ENCODE results near the gene DGKZ. TPM values are rescaled to one million over a fixed set of nuclear protein-coding genes. Genes with fewer than 3 reads are reported as not detected.

The DGKZ gene
- total RNA-seq, 2 experiments from 2014 or later: 159 to 166 TPM

GRCh38 chr11:46330563-46331281 is 16.5 kb upstream of the DGKZ start:
- Mint-ChIP-seq H3K27ac (peak overlapping the region; percentile 89), H3K4me3 (peak overlapping the region; percentile 94), H3K9me3 (no peaks in the 10 kb centered on the region), H3K4me1 (ENCODE audit: low read depth) (peaks cover 66% of the 10 kb centered on the region), H3K36me3 (ENCODE audit: low read depth) (peaks cover 8% of the 10 kb centered on the region), H3K27me3 (no peaks in the 10 kb centered on the region)
- Histone ChIP-seq H3K36me3 (ENCODE audit: insufficient read depth, low read length) (no peaks in the 10 kb centered on the region), H3K27ac (ENCODE audit: low read depth in 1 of 2, low read length in 2 of 2) (peak overlapping the region; percentile 60 to 73), H3K4me3 (ENCODE audit: low read length) (peak overlapping the region; percentile 71), H3K9me3 (ENCODE audit: control insufficient read depth in 1 of 2, insufficient read depth in 1 of 2, low read length in 2 of 2) (no peaks in the 10 kb centered on the region), H3K4me1 (ENCODE audit: insufficient read depth, low read length) (peaks cover 62% of the 10 kb centered on the region), H3K27me3 (ENCODE audit: control insufficient read depth in 1 of 2, insufficient read depth in 2 of 2, low read length in 2 of 2) (peaks cover 0 to 5% of the 10 kb centered on the region in 2 experiments)
- POLR2A ChIA-PET: interaction anchor here (0.7 to 8.6 kb wide), 10 partner anchors 9 to 160 kb away, joined by 3 to 266 read pairs (median 6); partner anchors contain the start of gene DGKZ
- DNase-seq (no peak), ATAC-seq (ENCODE audit: poor library complexity) (no peak)
- TF ChIP-seq CTCF (IDR thresholded peaks at IDR 0.05): no peak
- intact Hi-C loops (cut with DNase I, micrococcal nuclease): loop anchor here in 1 of 2 experiments (1.0 to 5.0 kb wide), 3 partner anchors 16 to 33 kb away; no protein-coding TSS in a partner anchor
- CTCF ChIA-PET: interaction anchor here (0.9 to 3.3 kb wide), 9 partner anchors 12 to 91 kb away, joined by 3 to 24 read pairs (median 9); partner anchors contain the start of gene DGKZ

- H3K4me1 ChIP-seq (ENCODE audit: insufficient read depth, low read length): peaks cover 69% of the 10 kb centered on the region
- peaks cover 0 to 5% of the 10 kb centered on the region in 2 experiments for H3K27me3 ChIP-seq (ENCODE audit: control insufficient read depth in 1 of 2, insufficient read depth in 2 of 2, low read length in 2 of 2)
- ChIA-PET CTCF (interaction anchor here (1.1 to 3.3 kb wide), 8 partner anchors 11 to 92 kb away, joined by 3 to 24 read pairs (median 8); partner anchors contain the start of gene DGKZ), POLR2A (interaction anchor here (0.8 to 8.6 kb wide), 11 partner anchors 8 to 159 kb away, joined by 3 to 266 read pairs (median 5); partner anchors contain the start of gene DGKZ)
- Mint-ChIP-seq H3K9me3 (no peaks in the 10 kb centered on the region), H3K27me3 (no peaks in the 10 kb centered on the region), H3K4me1 (ENCODE audit: low read depth) (peaks cover 73% of the 10 kb centered on the region), H3K4me3 (peak overlapping the region; percentile 94), H3K36me3 (ENCODE audit: low read depth) (peaks cover 8% of the 10 kb centered on the region), H3K27ac (peak overlapping the region; percentile 89)
- peak overlapping the region; percentile 60 to 73 for H3K27ac ChIP-seq (ENCODE audit: low read depth in 1 of 2, low read length in 2 of 2)
- intact Hi-C loops (cut with DNase I, micrococcal nuclease): loop anchor here in 1 of 2 experiments (1.0 to 5.0 kb wide), 3 partner anchors 15 to 34 kb away; no protein-coding TSS in a partner anchor
- ATAC-seq (ENCODE audit: poor library complexity): peak; percentile 79
- peak overlapping the region; percentile 71 for H3K4me3 ChIP-seq (ENCODE audit: low read length)
- peak in 13 of 14 experiments; percentile 30 to 80 (median 51) for DNase-seq
- no peak for TF ChIP-seq CTCF (IDR thresholded peaks at IDR 0.05)
- no peaks in the 10 kb centered on the region for H3K36me3 ChIP-seq (ENCODE audit: insufficient read depth, low read length)
- H3K9me3 ChIP-seq (ENCODE audit: control insufficient read depth in 1 of 2, insufficient read depth in 1 of 2, low read length in 2 of 2): no peaks in the 10 kb centered on the region
Measured at GRCh38 chr11:46331282-46331984, 15.8 kb upstream of the DGKZ start.

GRCh38 chr11:46332093-46332567 is 15.1 kb upstream of the DGKZ start:
- peak overlapping the region; percentile 60 to 73 for H3K27ac ChIP-seq (ENCODE audit: low read depth in 1 of 2, low read length in 2 of 2)
- peak overlapping the region; percentile 94 for H3K4me3 Mint-ChIP-seq
- intact Hi-C loops (cut with DNase I, micrococcal nuclease): loop anchor here (2.0 to 5.0 kb wide), 2 partner anchors 15 to 35 kb away; partner anchors contain the start of gene DGKZ (in 1 of the 2)
- no peaks in the 10 kb centered on the region for H3K9me3 Mint-ChIP-seq
- peak overlapping the region; percentile 89 for H3K27ac Mint-ChIP-seq
- no peaks in the 10 kb centered on the region for H3K36me3 ChIP-seq (ENCODE audit: insufficient read depth, low read length)
- H3K9me3 ChIP-seq (ENCODE audit: control insufficient read depth in 1 of 2, insufficient read depth in 1 of 2, low read length in 2 of 2): no peaks in the 10 kb centered on the region
- DNase-seq (no peak), ATAC-seq (ENCODE audit: poor library complexity) (no peak)
- CTCF ChIA-PET: interaction anchor here (1.1 to 3.3 kb wide), 7 partner anchors 9 to 20 kb away, joined by 3 to 24 read pairs (median 6); partner anchors contain the start of gene DGKZ
- H3K27me3 Mint-ChIP-seq: no peaks in the 10 kb centered on the region
- H3K4me1 Mint-ChIP-seq (ENCODE audit: low read depth): peaks cover 75% of the 10 kb centered on the region
- peaks cover 76% of the 10 kb centered on the region for H3K4me1 ChIP-seq (ENCODE audit: insufficient read depth, low read length)
- H3K4me3 ChIP-seq (ENCODE audit: low read length): peak overlapping the region; percentile 71
- peaks cover 13% of the 10 kb centered on the region for H3K36me3 Mint-ChIP-seq (ENCODE audit: low read depth)
- POLR2A ChIA-PET: interaction anchor here (1.0 to 8.6 kb wide), 10 partner anchors 8 to 93 kb away, joined by 3 to 266 read pairs (median 5); partner anchors contain the start of gene DGKZ
- TF ChIP-seq CTCF (IDR thresholded peaks at IDR 0.05): no peak
- peaks cover 0 to 5% of the 10 kb centered on the region in 2 experiments for H3K27me3 ChIP-seq (ENCODE audit: control insufficient read depth in 1 of 2, insufficient read depth in 2 of 2, low read length in 2 of 2)
